Measurements from ENCODE around the gene MARF1. TPM values are rescaled to one million over a fixed set of nuclear protein-coding genes. Genes with fewer than 3 reads are reported as not detected.
"Not testable (repeated sequence)": the region's sequence is repeated elsewhere in the genome, so short reads cannot be mapped to it uniquely, and the experiment has no call there.

Gene MARF1
- total RNA-seq, 2 experiments from 2014 or later: 79.9 to 101 TPM

GRCh38 chr16:15649727-15650018, 6.7 kb upstream of the MARF1 start:
- peaks cover 23% of the 10 kb centered on the region for H3K36me3 Mint-ChIP-seq (ENCODE audit: low read depth)
- DNase-seq: no peak
- no peaks in the 10 kb centered on the region for H3K27me3 Mint-ChIP-seq
- peaks cover 30% of the 10 kb centered on the region for H3K4me1 Mint-ChIP-seq
- peak overlapping the region; percentile 89 for H3K27ac Mint-ChIP-seq
- CTCF ChIA-PET: no interaction called here
- H3K4me3 Mint-ChIP-seq: peak overlapping the region; percentile 93
- POLR2A ChIA-PET: no interaction called here
- no peaks in the 10 kb centered on the region for H3K9me3 Mint-ChIP-seq

GRCh38 chr16:15649311-15649710, 6.4 kb upstream of the MARF1 start:
- Mint-ChIP-seq H3K27ac (peak overlapping the region; percentile 89), H3K4me3 (peak overlapping the region; percentile 93), H3K4me1 (peaks cover 33% of the 10 kb centered on the region), H3K36me3 (ENCODE audit: low read depth) (peaks cover 23% of the 10 kb centered on the region)
- CTCF ChIA-PET, POLR2A ChIA-PET, DNase-seq, H3K27me3 Mint-ChIP-seq, H3K9me3 Mint-ChIP-seq: not testable (repeated sequence)

GRCh38 chr16:15648135-15648730, 5.3 kb upstream of the MARF1 start:
- no peaks in the 10 kb centered on the region for H3K9me3 Mint-ChIP-seq
- no peak for DNase-seq
- CTCF ChIA-PET: no interaction called here
- H3K27me3 Mint-ChIP-seq: no peaks in the 10 kb centered on the region
- peaks cover 36% of the 10 kb centered on the region for H3K4me1 Mint-ChIP-seq
- H3K4me3 Mint-ChIP-seq: no peak overlapping the region
- no peak overlapping the region for H3K27ac Mint-ChIP-seq
- POLR2A ChIA-PET: no interaction called here
- peaks cover 17% of the 10 kb centered on the region for H3K36me3 Mint-ChIP-seq (ENCODE audit: low read depth)

- CTCF ChIA-PET: no interaction called here
- POLR2A ChIA-PET: no interaction called here
- H3K9me3 Mint-ChIP-seq: no peaks in the 10 kb centered on the region
These were observed 4.5 kb upstream of the MARF1 start for GRCh38 chr16:15647294-15648014.

GRCh38 chr16:15646557-15647293, 3.8 kb upstream of the MARF1 start:
- POLR2A ChIA-PET, CTCF ChIA-PET, H3K9me3 Mint-ChIP-seq, H3K4me3 Mint-ChIP-seq, DNase-seq, H3K27me3 Mint-ChIP-seq: not testable (repeated sequence)
- Mint-ChIP-seq H3K36me3 (ENCODE audit: low read depth) (peaks cover 10% of the 10 kb centered on the region), H3K4me1 (peaks cover 31% of the 10 kb centered on the region), H3K27ac (peak overlapping the region; percentile 19)

More at GRCh38 chr16:15647294-15648014, 4.5 kb upstream of the MARF1 start:
- no peak overlapping the region for H3K4me3 Mint-ChIP-seq
- no peak for DNase-seq
- no peak overlapping the region for H3K27ac Mint-ChIP-seq
- peaks cover 9% of the 10 kb centered on the region for H3K36me3 Mint-ChIP-seq (ENCODE audit: low read depth)
- H3K27me3 Mint-ChIP-seq: no peaks in the 10 kb centered on the region
- peaks cover 29% of the 10 kb centered on the region for H3K4me1 Mint-ChIP-seq

- CTCF ChIA-PET: interaction anchor here (0.8 to 1.8 kb wide), 2 partner anchors 26 to 37 kb away, joined by 3 read pairs; no protein-coding TSS in a partner anchor
- H3K9me3 Mint-ChIP-seq; H3K4me3 Mint-ChIP-seq; DNase-seq; POLR2A ChIA-PET; H3K36me3 Mint-ChIP-seq (ENCODE audit: low read depth); H3K27me3 Mint-ChIP-seq: not testable (repeated sequence)
- H3K27ac Mint-ChIP-seq: peak overlapping the region; percentile 13
- peaks cover 42% of the 10 kb centered on the region for H3K4me1 Mint-ChIP-seq
These were observed 2.1 kb upstream of the MARF1 start for GRCh38 chr16:15644962-15645465.

GRCh38 chr16:15644267-15644961, 1.5 kb upstream of the MARF1 start:
- no peak for DNase-seq
- ChIA-PET POLR2A (no interaction called here), CTCF (interaction anchor here (0.6 to 1.8 kb wide), 7 partner anchors 8 to 356 kb away, joined by 3 to 6 read pairs (median 3); no protein-coding TSS in a partner anchor)
- Mint-ChIP-seq H3K27ac (peak overlapping the region; percentile 98), H3K27me3 (no peaks in the 10 kb centered on the region), H3K4me1 (peaks cover 42% of the 10 kb centered on the region), H3K4me3 (peak overlapping the region; percentile 93), H3K9me3 (no peaks in the 10 kb centered on the region), H3K36me3 (ENCODE audit: low read depth) (peaks cover 12% of the 10 kb centered on the region)

- ChIA-PET CTCF (interaction anchor here (0.6 to 2.6 kb wide), 7 partner anchors 9 to 357 kb away, joined by 3 to 9 read pairs (median 5); no protein-coding TSS in a partner anchor), POLR2A (no interaction called here)
These were observed 944 bp upstream of the MARF1 start for GRCh38 chr16:15643946-15644250.

GRCh38 chr16:15642557-15643047, 352 bp downstream of the MARF1 start:
- ChIA-PET CTCF (interaction anchor here (0.6 to 2.6 kb wide), 9 partner anchors 8 to 198 kb away, joined by 3 to 12 read pairs (median 4); no protein-coding TSS in a partner anchor), POLR2A (interaction anchor here (0.6 kb wide), 2 partner anchors 17 to 69 kb away, joined by 3 to 4 read pairs; no protein-coding TSS in a partner anchor)
- Mint-ChIP-seq H3K4me1 (peaks cover 54% of the 10 kb centered on the region), H3K4me3 (peak overlapping the region; percentile 93), H3K9me3 (no peaks in the 10 kb centered on the region), H3K36me3 (ENCODE audit: low read depth) (peaks cover 27% of the 10 kb centered on the region), H3K27me3 (no peaks in the 10 kb centered on the region), H3K27ac (peak overlapping the region; percentile 98)
- DNase-seq: peak; percentile 86

More at GRCh38 chr16:15643946-15644250, 944 bp upstream of the MARF1 start:
- peaks cover 45% of the 10 kb centered on the region for H3K4me1 Mint-ChIP-seq
- peaks cover 16% of the 10 kb centered on the region for H3K36me3 Mint-ChIP-seq (ENCODE audit: low read depth)
- no peak for DNase-seq
- H3K9me3 Mint-ChIP-seq: no peaks in the 10 kb centered on the region
- H3K4me3 Mint-ChIP-seq: peak overlapping the region; percentile 93
- H3K27ac Mint-ChIP-seq: peak overlapping the region; percentile 98
- no peaks in the 10 kb centered on the region for H3K27me3 Mint-ChIP-seq

GRCh38 chr16:15641753-15642556, 999 bp downstream of the MARF1 start:
- POLR2A ChIA-PET: no interaction called here
- CTCF ChIA-PET: interaction anchor here (0.8 to 2.6 kb wide), 9 partner anchors 7 to 86 kb away, joined by 3 to 12 read pairs (median 4); no protein-coding TSS in a partner anchor
- Mint-ChIP-seq H3K4me3 (peak overlapping the region; percentile 93), H3K27me3 (no peaks in the 10 kb centered on the region), H3K9me3 (no peaks in the 10 kb centered on the region), H3K36me3 (ENCODE audit: low read depth) (peaks cover 34% of the 10 kb centered on the region), H3K4me1 (peaks cover 61% of the 10 kb centered on the region), H3K27ac (peak overlapping the region; percentile 98)
- DNase-seq: no peak

GRCh38 chr16:15640966-15641365, 2.0 kb downstream of the MARF1 start:
- Mint-ChIP-seq H3K4me3 (peak overlapping the region; percentile 93), H3K9me3 (no peaks in the 10 kb centered on the region), H3K27ac (peak overlapping the region; percentile 98), H3K4me1 (peaks cover 71% of the 10 kb centered on the region), H3K27me3 (no peaks in the 10 kb centered on the region), H3K36me3 (ENCODE audit: low read depth) (peaks cover 44% of the 10 kb centered on the region)
- POLR2A ChIA-PET: no interaction called here
- CTCF ChIA-PET: interaction anchor here (0.8 kb wide), 1 partner anchor 10 kb away, joined by 3 read pairs; no protein-coding TSS in a partner anchor
- DNase-seq: no peak

Measured in activated CD4-positive, alpha-beta T cell treated with anti-CD3 and anti-CD28 coated beads, Interleukin-2, amount 10 ng/mL, durations not matched to agents 7 days and 5 days (primary cell).